Neutrophil (primary cell): Measurements from ENCODE around the gene APBA2.

Experiments
- H3K27ac ChIP-seq: fragments of 200-600 bp; sonication (generic); 2 replicates; pipeline ENCODE4 v1.5.1; 2016; ENCODE audit warnings: mild to moderate bottlenecking, moderate library complexity
- H3K27me3 ChIP-seq: fragments of 200-600 bp; sonication (generic); 2 replicates; pipeline ENCODE4 v1.6.0; 2016; ENCODE audit warnings: mild to moderate bottlenecking
- H3K36me3 ChIP-seq: fragments of 200-600 bp; sonication (generic); 2 replicates; pipeline ENCODE4 v1.5.1; 2017
- H3K4me1 ChIP-seq, 2 experiments: fragments of 200-600 bp in 1 of 2; sonication (generic) in 1 of 2; 1 replicate in 1 of 2; 2 replicates in 1 of 2; pipeline versions ENCODE4 v1.5.1 to v1.6.1; 2013 to 2016; ENCODE audit warnings: low read depth in 1 of 2, low read length in 1 of 2, mild to moderate bottlenecking in 1 of 2, moderate library complexity in 1 of 2; ENCODE audit not compliant: control insufficient read depth in 1 of 2, insufficient read depth in 1 of 2
- H3K4me3 ChIP-seq, 2 experiments: fragments of 200-600 bp in 1 of 2; sonication (generic) in 1 of 2; 1 replicate in 1 of 2; 2 replicates in 1 of 2; pipeline ENCODE4 v1.5.1; 2013 to 2016; ENCODE audit warnings: low read depth in 1 of 2, low read length in 1 of 2, mild to moderate bottlenecking in 1 of 2, moderate library complexity in 1 of 2
- H3K9me3 ChIP-seq: fragments of 200-600 bp; sonication (generic); 2 replicates; pipeline ENCODE4 v1.5.1; 2016
- TF ChIP-seq, protein P1 (sequence below): fragments of 200-600 bp; sonication (generic); IDR thresholded peaks from 2 replicates; pipeline ENCODE4 v1.5.1; 2016; ENCODE audit warnings: antibody characterized with exemption

The APBA2 gene

DNA sequence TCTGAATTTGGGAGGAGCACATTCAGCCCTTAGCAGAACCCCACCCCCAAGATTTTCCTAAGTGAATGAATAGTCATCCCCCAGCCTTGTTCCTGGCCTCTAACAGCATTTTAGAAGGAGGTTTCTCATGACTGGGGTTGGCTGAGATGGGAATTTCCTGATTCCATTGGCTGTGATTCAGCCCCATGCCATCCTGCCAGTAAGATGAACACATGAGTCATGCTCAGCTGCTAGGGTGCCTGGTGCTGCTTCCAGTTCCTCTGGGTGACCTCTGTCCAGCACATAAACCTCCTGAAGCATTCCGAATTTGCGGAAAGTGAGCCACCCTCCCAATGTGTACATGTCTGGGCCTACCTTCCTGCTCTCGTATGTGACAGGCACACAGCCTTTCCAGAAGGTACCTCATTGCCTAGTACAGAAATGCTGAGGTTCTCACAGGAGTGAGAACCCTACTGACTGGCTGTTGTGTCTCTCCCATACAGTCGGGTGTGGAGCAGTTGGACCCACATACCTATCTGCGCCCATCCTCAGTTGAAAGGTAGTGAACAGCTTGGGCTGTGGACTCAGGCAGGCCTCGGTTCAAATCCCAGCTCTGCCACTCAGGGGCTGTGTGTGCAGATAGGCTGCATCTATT, 91.7 kb downstream of the APBA2 start:
- TF ChIP-seq, protein P1, sequence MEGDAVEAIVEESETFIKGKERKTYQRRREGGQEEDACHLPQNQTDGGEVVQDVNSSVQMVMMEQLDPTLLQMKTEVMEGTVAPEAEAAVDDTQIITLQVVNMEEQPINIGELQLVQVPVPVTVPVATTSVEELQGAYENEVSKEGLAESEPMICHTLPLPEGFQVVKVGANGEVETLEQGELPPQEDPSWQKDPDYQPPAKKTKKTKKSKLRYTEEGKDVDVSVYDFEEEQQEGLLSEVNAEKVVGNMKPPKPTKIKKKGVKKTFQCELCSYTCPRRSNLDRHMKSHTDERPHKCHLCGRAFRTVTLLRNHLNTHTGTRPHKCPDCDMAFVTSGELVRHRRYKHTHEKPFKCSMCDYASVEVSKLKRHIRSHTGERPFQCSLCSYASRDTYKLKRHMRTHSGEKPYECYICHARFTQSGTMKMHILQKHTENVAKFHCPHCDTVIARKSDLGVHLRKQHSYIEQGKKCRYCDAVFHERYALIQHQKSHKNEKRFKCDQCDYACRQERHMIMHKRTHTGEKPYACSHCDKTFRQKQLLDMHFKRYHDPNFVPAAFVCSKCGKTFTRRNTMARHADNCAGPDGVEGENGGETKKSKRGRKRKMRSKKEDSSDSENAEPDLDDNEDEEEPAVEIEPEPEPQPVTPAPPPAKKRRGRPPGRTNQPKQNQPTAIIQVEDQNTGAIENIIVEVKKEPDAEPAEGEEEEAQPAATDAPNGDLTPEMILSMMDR = no peak
- no peaks in the 10 kb centered on the region for H3K4me1 ChIP-seq
- H3K27me3 ChIP-seq = no peaks in the 10 kb centered on the region
- no peaks in the 10 kb centered on the region for H3K36me3 ChIP-seq
- no peak overlapping the region for H3K27ac ChIP-seq
- H3K9me3 ChIP-seq = no peaks in the 10 kb centered on the region
- H3K4me3 ChIP-seq = no peak overlapping the region

DNA sequence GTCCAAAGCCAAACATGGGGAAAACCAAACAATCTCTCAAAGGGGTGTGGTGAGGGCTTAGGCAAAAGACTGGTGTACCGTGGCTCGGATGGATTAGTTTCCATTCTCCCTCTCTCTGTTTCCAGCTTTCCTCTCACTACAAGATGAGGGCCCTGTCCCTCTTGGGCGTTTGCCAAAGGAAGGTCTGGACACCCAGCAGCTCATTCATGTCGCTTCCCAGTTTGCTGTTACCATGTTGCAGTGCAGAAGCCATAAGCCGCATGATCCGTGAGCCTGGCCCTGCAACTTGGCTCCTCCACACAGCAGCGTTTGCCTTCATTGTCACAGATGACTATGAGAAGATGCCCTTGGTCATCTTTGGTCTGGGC, 92.2 kb downstream of the APBA2 start:
- H3K36me3 ChIP-seq = no peaks in the 10 kb centered on the region
- TF ChIP-seq, protein P1 = no peak

DNA sequence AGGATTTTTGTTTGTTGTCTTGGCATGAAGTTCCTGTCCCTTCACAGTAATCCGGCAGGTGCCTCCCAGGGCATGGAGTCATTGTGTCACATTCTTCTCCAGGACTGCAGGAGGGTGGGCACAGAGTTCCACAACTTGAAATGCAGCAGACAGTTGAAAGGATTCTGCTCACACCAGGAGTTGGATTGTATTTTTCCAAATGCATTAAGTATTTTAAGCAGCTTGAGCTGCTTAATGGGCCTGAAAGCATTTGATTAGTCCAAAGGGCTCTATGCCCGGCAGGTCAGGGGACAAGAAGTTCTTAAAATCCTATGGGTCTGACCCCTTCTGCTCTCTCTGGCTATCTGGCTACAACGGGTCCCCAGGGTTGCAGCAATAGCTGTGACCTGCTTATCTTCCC, 92.9 kb downstream of the APBA2 start:
- no peak overlapping the region for H3K27ac ChIP-seq
- no peaks in the 10 kb centered on the region for H3K27me3 ChIP-seq
- H3K4me1 ChIP-seq = no peaks in the 10 kb centered on the region
- H3K4me3 ChIP-seq = no peak overlapping the region
- TF ChIP-seq, protein P1 = no peak
- H3K9me3 ChIP-seq = no peaks in the 10 kb centered on the region
- H3K36me3 ChIP-seq = no peaks in the 10 kb centered on the region

More for the DNA sequence above, 92.2 kb downstream of the APBA2 start:
- Histone ChIP-seq H3K4me3 (no peak overlapping the region), H3K4me1 (no peaks in the 10 kb centered on the region), H3K27ac (no peak overlapping the region), H3K9me3 (no peaks in the 10 kb centered on the region), H3K27me3 (no peaks in the 10 kb centered on the region)

DNA sequence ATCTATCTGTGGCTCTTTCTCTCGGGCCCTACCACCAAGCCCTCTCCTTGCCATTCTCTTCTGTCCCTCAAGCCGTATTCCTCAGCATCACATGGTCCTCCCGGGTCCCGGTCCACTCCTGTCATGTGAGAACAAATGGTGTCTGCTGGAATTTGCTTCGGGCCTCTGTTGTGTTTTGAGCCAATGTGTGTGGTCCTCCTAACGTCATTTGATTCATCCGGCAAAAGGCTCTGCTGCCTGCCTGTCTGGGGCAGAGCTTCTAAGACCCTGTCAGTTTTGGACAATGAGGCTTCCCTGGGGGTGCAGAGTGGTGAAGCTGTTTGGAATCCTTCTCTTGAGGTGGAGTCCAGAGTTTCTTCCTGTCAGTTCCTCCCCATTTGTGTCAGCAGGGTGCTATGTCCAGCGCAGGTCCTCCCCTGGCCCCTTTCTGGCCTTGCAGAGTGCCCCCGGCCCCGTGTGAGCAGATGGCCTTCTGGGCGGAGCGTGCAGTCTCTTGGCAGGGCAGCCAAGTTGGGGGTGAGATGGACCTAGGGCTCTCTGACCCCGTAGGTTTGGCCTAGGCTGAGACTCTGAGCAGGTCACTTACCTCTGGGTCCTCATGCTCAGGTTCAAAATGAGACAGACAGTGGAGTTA, 93.6 kb downstream of the APBA2 start:
- H3K4me1 ChIP-seq = no peaks in the 10 kb centered on the region
- H3K9me3 ChIP-seq = no peaks in the 10 kb centered on the region
- H3K36me3 ChIP-seq = no peaks in the 10 kb centered on the region
- H3K27me3 ChIP-seq = no peaks in the 10 kb centered on the region
- no peak overlapping the region for H3K27ac ChIP-seq
- TF ChIP-seq, protein P1 = no peak
- H3K4me3 ChIP-seq = no peak overlapping the region

DNA sequence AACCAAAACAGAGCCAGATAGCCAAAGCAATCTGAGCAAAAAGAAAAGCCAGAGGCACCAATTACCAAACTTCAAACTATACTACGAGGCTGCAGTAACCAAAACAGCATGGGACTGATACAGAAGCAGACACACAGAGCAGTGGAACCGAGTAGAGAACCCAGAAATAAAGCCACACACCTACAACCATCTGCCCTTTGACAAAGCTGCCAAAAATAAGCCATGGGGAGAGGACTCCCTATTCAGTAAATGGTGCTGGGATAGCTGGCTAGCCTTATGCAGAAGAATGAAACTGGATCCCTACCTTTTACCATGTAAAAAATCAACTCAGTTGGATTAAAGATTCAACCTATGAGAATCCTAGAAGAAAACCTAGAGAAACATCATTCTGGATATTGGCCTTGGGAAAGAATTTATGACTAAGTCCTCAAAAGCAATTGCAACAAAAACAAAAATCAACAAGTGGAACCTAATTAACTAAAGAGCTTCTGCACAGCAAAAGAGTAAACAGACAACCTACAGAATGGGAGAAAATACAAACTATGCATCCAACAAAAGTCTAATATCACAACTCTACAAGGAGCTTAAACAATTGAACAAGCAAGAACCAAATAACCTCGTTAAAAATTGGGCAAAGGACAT, 95.1 kb downstream of the APBA2 start:
- no peaks in the 10 kb centered on the region for H3K36me3 ChIP-seq
- TF ChIP-seq, protein P1 = no peak
- no peak overlapping the region for H3K4me3 ChIP-seq
- H3K9me3 ChIP-seq = no peaks in the 10 kb centered on the region
- H3K4me1 ChIP-seq = no peaks in the 10 kb centered on the region
- H3K27me3 ChIP-seq = no peaks in the 10 kb centered on the region
- no peak overlapping the region for H3K27ac ChIP-seq
